CD4-positive, alpha-beta T cell treated with Interleukin-2 at 100 ng/mL for 4 hours (primary cell): Measurements from ENCODE around the gene MSMO1.
"Not testable (repeated sequence)": the region's sequence is repeated elsewhere in the genome, so short reads cannot be mapped to it uniquely, and the experiment has no call there.

Source experiments
- DNase-seq: peaks from one replicate; pipeline ENCODE4 v3.0.0-alpha.2; 2020; ENCODE audit warnings: low spot score

Gene MSMO1

GRCh38 chr4:165324918-165325304 lies 2.6 kb upstream of the MSMO1 start:
- no peak for DNase-seq

DNA sequence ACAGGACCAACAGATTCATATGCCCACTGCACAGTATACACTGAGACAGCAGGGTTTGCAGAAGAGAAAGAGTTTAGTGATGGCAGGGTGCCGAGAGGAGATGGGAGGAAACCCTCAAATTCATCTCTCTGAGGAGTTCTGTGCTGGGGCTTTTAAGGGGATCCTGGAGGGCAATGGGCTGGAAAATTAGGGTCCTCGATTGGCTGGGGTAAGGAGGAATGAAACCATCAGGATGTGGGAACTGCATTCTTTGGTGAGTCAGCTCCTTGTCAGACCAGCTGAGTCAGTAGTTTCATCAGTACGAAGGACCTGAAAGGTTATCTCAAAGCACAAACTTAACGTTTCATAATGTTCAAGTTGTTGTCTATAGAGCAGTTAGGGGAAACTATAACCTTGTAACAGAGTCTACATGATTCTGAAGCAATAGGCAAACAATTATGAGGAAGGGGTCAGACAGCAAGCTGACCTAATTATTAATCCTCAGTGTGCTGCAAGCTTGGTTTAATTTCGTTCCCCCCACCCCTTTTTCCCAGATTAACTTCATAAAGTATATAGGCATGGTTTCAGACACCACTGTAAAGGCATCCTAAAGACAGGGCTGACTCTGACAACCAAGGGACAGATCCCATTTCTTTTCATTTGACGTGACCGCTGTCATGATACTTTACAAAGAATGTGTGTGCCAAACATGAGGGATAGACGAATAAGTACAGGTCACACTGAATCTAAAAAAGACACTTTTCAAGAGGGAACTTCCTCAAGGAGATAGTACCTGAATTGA lies 1.5 kb upstream of the MSMO1 start:
- DNase-seq = peak; percentile 18

DNA sequence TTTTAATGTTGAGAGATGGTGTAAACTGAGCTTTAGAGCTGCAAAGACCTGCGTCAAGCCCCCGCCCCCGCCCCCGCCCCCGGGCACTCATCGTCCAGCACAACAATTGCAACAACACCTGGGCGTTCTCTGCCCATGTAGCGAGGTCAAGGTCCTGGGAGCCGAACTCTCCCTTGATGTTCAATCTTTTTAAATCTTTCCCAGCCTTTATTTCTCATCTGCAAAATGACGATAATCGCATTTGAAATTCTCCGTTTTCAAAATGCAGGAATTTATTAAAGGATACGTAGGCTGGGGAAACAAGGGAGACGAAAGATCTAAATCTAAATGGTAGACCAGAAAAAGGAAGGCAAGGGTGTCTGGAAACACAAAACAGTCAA lies 648 bp upstream of the MSMO1 start:
- DNase-seq = peak; percentile 28

GRCh38 chr4:165328101-165328425 lies 594 bp downstream of the MSMO1 start:
- DNase-seq = no peak

GRCh38 chr4:165328708-165329107 lies 1.2 kb downstream of the MSMO1 start:
- DNase-seq = no peak

- DNase-seq = no peak
Measured at GRCh38 chr4:165330071-165330470, 2.6 kb downstream of the MSMO1 start.

GRCh38 chr4:165330666-165331065 lies 3.2 kb downstream of the MSMO1 start:
- DNase-seq = no peak

DNA sequence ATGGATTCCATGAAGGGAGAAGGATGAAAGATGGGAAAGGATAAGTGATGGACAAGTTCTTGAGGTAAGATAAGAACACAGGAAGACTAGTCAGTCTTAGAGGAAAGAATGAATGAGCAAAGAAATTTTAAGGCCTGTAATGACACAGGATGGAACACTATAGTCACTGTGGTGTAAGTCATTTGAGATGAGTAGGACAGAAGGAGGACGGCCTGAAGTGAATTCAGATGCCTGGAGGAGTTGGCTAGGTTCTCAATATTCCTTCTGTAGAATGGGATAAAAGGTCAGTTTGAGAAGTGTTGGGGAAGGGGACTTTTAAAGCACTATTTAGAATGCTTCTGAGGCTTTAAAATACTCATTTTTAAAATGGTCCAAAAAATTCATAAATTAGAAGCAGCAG lies 3.9 kb downstream of the MSMO1 start:
- no peak for DNase-seq

- no peak for DNase-seq
Measured at GRCh38 chr4:165331823-165332222, 4.4 kb downstream of the MSMO1 start.

GRCh38 chr4:165332502-165332901 lies 5.0 kb downstream of the MSMO1 start:
- DNase-seq = no peak

DNA sequence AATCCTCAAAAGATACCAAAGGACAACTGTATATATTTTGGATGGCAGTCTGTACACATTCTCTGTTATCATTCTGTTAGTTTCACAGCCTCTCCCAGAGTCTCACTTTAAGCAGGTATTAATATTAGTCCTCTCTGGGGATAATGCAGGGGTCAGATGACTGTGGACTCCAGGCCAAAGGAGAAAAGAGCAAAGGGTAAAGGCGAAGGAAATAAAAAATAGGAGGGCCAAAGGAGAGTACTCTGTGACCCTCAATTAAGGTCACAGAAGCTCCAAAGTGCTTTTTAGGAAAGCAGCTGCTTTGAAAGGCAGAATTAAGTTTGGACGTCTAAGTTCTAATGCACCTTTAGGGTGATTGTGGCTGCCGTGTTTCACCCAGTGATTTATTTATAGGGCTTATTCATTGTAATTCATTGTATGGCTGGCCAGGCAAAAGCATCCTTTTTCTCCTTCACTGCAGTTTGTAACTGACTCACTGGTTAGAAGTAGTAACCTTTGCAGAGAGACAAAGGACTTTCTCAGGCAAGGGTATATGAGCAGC lies 7.8 kb downstream of the MSMO1 start:
- DNase-seq = no peak

GRCh38 chr4:165336743-165337142 lies 9.3 kb downstream of the MSMO1 start:
- no peak for DNase-seq

- not testable (repeated sequence) for DNase-seq
Measured at GRCh38 chr4:165342340-165342739, 14.9 kb downstream of the MSMO1 start.

- peak; percentile 12 for DNase-seq
Measured at GRCh38 chr4:165343353-165344191, 16.1 kb downstream of the MSMO1 start.

DNA sequence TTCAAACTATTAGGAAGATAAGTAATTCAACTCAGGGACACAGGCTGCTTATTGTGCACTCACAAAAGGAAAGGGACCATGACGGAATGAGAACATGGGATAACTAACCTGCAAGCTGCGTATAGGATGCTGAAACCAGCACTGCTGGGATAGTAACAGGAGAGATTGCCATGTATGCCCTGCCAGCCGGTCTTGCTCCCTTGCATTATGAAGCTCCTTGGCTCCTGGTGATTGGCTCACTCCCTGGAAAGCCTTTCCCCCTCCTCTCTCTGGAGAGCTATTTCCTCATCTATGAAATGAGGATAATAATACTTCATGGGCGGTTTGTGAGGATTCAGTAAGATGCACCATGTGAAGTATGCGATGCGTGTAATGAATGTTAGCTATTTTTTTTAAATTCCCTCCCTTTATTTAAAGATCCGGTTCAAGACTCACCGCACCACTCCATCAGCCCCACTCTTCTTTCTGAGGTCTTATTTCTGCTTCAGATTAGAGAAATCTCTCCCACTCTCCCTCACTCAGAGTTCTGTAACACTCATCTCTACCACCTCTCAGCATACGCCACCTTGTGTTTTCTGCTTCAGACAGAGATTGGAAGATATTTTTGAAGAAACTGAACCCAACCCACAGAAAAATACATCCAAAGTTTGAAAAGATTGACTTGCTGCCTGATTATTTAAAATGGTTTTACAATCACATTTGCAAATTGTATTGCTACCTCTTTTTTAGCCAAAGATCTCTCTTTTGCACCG lies 18.4 kb downstream of the MSMO1 start:
- DNase-seq = no peak

DNA sequence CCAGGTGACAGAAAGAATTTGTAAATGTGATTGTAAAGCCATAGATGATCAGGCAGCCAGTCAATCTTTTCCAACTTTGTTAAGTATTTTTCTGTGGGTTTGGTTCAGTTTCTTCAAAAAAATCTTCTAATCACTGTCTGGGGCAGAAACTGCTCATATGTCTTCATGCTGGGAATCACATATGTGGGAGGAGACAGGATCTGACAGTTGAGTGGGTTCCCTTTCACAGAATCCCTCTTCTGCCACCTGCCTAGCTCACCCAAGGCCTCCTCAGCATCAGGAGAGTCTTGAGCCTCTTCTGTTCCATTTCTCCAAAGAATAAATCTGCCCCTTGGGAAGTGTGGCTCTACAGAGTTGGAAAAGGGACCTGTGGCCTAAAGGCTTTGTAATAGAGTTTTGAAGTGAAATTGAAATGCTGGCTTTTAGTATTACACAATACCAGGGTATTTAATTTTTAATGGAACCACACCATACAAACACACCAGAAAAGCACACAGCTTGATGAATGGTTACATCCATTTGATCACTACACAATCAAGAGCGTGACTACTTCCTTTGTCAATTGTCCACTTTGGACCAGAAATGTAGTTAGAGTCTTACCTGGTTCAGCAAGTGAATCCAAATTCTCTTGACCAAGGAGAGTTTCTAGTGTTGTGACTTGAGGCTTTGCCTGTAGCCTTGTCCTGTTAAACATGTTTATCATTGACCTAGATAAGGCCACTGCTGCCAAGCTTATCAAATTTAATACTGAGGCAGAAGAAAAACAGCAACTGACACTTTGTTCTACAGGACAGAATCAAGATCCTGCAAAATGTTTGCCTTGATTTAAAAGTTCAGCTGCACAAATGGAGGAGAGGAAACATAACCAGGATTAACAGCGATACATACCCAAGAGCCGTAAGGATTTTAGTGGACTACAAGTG lies 20.4 kb downstream of the MSMO1 start:
- DNase-seq = no peak

DNA sequence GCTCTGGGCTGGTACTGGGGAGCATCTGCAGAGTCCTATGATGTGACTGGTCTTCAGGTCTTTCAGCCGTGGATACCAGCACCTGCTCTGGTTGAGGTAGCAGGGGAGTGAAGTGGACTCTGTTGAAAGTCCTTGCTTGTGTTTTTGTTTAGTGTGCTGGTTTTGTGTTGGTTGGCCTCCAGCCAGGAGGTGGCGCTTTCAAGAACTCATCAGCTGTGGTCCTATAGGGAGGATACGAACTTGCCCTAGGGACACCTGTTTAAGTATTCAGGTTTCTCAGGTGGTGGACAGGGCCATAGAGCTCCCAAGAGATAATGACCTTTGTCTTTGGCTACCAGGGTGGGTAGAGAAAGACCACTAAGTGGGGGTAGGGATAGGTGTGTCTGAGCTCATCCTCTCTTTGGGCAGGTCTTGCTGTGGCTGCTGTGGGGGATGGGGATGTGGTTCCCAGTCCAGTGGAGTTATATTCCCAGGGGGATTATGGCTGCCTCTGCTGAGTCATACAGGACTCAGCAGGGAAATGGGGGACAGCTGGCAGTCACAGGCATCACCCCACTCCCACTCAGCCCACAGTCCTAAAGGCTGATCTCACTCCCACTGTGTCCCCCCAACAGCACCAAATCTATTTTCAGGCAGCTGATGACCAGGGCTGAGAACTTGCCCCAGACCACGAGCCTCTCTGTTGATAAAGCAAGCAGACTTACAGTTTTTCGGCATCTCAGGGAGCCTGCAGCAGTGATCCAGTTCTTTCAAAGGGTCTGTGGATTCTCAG lies 24.1 kb downstream of the MSMO1 start:
- DNase-seq = no peak

GRCh38 chr4:165355900-165356300 lies 28.4 kb downstream of the MSMO1 start:
- DNase-seq = no peak

DNA sequence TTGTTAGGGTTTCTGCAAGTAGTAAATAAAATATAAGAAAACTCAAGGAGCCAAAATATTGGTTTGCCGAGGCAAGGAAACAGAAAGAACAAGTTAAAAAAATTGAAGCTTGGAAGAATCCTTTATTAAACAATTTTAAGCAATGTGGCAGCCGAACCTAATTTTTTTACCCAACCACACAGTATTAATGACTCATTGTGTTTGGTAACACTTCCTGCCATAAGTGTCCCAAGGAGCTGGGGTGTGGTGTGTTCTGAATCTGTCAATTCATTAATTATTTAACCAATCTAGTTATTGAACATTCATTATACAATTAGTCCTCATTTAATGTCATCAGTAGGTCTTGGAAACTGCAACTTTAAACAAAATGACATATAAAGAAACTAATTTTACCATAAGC lies 32.0 kb downstream of the MSMO1 start:
- no peak for DNase-seq

DNA sequence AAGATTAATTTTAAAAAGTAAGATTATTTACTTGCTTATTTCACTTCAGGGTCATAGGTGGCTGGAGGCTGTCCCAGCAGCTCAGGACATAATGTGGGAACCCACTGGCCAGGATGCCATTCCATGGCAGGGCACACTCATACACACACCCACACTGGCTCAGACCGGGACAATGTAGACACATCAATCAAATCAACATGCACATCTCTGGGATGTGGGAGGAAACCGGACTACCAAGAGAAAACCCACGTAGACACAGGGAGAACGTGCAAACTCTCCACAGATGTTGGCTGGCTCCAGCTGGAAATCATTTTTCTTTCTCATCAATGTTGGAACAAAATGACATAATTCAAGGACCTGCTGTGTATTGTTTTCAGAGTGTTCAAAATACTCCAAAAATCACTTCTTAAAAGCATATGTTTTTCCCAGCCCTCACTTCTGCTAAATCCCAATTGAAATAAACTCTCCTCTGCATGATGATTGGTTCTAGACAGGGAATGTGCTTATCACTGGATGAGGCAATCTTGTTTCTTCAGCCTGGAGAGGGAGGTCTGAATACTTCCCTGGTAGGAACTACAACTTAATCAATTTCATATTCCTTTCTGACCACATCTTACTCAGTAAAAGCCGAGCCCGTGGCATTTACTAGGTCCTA lies 32.7 kb downstream of the MSMO1 start:
- DNase-seq = no peak
